Left lung (tissue), 10 donors: ENCODE measurements around the gene LAMA4. TPM values are rescaled to one million over a fixed set of nuclear protein-coding genes. Genes with fewer than 3 reads are reported as not detected.
A peak's percentile ranks its signal among the peaks of the same experiment; 100 is the strongest.
"Not testable (repeated sequence)": the region's sequence is repeated elsewhere in the genome, so short reads cannot be mapped to it uniquely, and the experiment has no call there.

Experiments used
- ATAC-seq: fragments of 200-7000 bp; cut with Tn5 transposase; one replicate; pipeline ENCODE4 v1.9.1; 2020; ENCODE audit warnings: moderate library complexity
- DNase-seq, 4 donors: peaks; one replicate each; pipeline ENCODE4 v3.0.0-alpha.2; 2013 to 2020
- H3K27ac ChIP-seq, 2 donors: fragments of 200-600 bp; sonication (generic) in 1 of 2; one replicate each; pipeline versions ENCODE4 v1.5.0 to v1.8.0; 2020 to 2021
- H3K27me3 ChIP-seq, 2 donors: fragments of 200-600 bp; sonication (generic) in 1 of 2; one replicate each; pipeline versions ENCODE4 v1.5.0 to v1.8.0; 2020 to 2021
- H3K36me3 ChIP-seq, 2 donors: fragments of 200-600 bp; sonication (generic) in 1 of 2; one replicate each; pipeline versions ENCODE4 v1.5.0 to v1.8.0; 2020 to 2021
- H3K4me1 ChIP-seq, 2 donors: fragments of 200-600 bp; one replicate each; pipeline ENCODE4 v1.8.0; 2021
- H3K4me3 ChIP-seq, 2 donors: fragments of 200-600 bp; sonication (generic) in 1 of 2; one replicate each; pipeline versions ENCODE4 v1.5.0 to v1.8.0; 2020 to 2021; ENCODE audit warnings: mild to moderate bottlenecking in 1 of 2
- H3K9me3 ChIP-seq, 2 donors: fragments of 200-600 bp; sonication (generic) in 1 of 2; one replicate each; pipeline versions ENCODE4 v1.5.0 to v1.8.0; 2020 to 2021
- intact Hi-C, 2 donors: fragments of 100-400 bp; cut with DNase I; formaldehyde crosslinking; loops; one replicate each; pipeline versions ENCODE4 v1.11.2 to v1.14.2; 2022
- polyA plus RNA-seq, 6 donors: library from polyadenylated mRNA; unstranded; fragments of 120-200 nt; gene quantifications; one replicate each; pipeline ENCODE4 v1.2.1, GENCODE V29; 2013; ENCODE audit not compliant: insufficient read length in 6 of 6
- total RNA-seq, 2 donors: library from RNA; stranded (reverse); fragmentation: NEBNext Ultra II Directional; extraction: Animal tissue kit (Norgen Biotek cat#: 25700); gene quantifications; one replicate each; pipeline ENCODE4 v1.2.1, GENCODE V29; 2021
- TF ChIP-seq, protein P1 (sequence below), 2 donors: fragments of 200-600 bp; sonication (generic) in 1 of 2; IDR thresholded peaks; one replicate each; pipeline versions ENCODE4 v1.5.0 to v1.8.0; 2021; ENCODE audit warnings: antibody characterized with exemption in 2 of 2
- donor health status: DM: no; HTN: yes; CAD: no.
- donor health status: DM: no; HTN: no; CAD: no.

Gene LAMA4
- total and polyA plus RNA-seq, 8 donors: 87.5 to 258 (median 216) TPM

DNA sequence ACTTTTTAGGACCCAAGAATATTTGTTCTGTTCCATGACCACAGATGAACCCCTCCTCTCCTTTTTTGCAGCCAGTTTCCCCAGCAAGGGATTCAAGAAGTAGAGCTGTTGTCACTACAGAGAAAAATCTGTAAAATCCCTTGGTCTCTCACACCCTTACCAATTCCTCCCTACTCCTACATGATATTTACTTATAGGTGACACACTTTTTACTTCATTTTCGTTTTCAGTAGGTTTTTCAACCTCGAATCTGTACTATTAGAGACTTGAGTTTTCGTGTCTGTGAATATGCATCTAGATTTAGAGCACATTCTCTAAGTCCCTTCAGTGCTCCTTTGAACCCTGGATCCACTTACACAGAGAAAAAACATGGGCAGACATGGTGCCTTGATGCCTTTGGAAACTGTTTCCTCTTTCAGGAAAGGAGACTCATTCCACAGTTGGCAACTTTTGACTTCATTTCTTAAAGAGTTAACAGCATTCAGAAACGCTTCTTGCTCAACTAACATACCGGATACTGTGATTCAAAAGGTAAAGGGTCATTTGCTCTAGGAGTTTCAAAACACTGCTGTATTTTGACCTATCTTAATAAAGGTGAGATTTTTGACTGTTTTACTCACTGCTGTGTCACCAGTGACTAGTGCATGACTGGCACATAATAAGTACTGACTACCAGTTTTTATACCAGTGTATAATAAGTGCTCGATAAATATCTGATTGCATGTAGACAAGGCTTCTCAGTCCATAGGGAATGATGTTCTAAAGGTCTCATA, 50.6 kb downstream of the LAMA4 start:
- Histone ChIP-seq H3K27me3 (no peaks in the 10 kb centered on the region), H3K9me3 (no peaks in the 10 kb centered on the region), H3K36me3 (no peaks in the 10 kb centered on the region), H3K4me3 (no peak overlapping the region), H3K27ac (peak overlapping the region; percentile 30 to 53), H3K4me1 (peaks cover 0 to 6% of the 10 kb centered on the region in 2 donors)
- intact Hi-C loops: no loop called here
- DNase-seq (no peak), ATAC-seq (peak; percentile 37)
- TF ChIP-seq, protein P1, sequence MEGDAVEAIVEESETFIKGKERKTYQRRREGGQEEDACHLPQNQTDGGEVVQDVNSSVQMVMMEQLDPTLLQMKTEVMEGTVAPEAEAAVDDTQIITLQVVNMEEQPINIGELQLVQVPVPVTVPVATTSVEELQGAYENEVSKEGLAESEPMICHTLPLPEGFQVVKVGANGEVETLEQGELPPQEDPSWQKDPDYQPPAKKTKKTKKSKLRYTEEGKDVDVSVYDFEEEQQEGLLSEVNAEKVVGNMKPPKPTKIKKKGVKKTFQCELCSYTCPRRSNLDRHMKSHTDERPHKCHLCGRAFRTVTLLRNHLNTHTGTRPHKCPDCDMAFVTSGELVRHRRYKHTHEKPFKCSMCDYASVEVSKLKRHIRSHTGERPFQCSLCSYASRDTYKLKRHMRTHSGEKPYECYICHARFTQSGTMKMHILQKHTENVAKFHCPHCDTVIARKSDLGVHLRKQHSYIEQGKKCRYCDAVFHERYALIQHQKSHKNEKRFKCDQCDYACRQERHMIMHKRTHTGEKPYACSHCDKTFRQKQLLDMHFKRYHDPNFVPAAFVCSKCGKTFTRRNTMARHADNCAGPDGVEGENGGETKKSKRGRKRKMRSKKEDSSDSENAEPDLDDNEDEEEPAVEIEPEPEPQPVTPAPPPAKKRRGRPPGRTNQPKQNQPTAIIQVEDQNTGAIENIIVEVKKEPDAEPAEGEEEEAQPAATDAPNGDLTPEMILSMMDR (IDR thresholded peaks at IDR 0.05): no peak

DNA sequence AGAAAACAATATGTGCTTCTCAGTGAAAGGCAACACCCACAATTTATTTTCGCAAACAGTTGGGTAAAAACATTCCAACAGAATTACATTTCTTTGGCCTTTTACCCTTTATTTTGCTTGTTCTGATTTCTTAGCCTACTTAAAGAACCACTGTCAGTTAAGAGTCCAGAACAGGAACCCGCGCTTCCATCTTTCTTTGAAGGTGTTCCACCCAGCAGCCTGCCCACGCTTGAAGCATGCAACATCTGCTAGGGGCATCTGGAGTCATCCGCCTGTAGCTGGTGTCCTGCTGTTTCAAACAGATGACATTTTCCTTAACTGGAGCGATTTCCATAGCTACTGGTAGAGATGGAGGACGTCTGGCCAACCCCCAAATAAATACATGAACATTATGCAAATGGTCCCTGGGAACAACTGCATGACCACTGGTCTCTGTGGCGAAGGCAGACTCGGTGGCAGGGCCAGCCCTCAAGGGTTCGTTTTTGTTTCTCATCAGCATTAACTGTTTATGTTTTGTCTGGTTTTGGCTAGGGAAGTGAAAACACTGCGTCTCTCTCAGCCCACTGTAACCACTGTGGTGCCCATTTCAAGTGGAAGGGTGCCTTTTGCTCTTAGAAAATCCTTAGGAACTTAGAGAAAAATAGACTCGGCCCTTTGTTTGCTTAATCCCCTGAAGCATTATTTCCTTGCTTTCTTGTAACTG, 51.6 kb downstream of the LAMA4 start:
- peaks cover 0 to 6% of the 10 kb centered on the region in 2 donors for H3K4me1 ChIP-seq
- intact Hi-C loops: no loop called here
- no peaks in the 10 kb centered on the region for H3K27me3 ChIP-seq
- no peaks in the 10 kb centered on the region for H3K36me3 ChIP-seq
- ATAC-seq: no peak
- peak overlapping the region in 1 of 2 donors; percentile 53 for H3K27ac ChIP-seq
- TF ChIP-seq, protein P1 (IDR thresholded peaks at IDR 0.05): no peak
- no peak overlapping the region for H3K4me3 ChIP-seq
- DNase-seq: peak in 1 of 4 donors; percentile 35
- H3K9me3 ChIP-seq: no peaks in the 10 kb centered on the region

DNA sequence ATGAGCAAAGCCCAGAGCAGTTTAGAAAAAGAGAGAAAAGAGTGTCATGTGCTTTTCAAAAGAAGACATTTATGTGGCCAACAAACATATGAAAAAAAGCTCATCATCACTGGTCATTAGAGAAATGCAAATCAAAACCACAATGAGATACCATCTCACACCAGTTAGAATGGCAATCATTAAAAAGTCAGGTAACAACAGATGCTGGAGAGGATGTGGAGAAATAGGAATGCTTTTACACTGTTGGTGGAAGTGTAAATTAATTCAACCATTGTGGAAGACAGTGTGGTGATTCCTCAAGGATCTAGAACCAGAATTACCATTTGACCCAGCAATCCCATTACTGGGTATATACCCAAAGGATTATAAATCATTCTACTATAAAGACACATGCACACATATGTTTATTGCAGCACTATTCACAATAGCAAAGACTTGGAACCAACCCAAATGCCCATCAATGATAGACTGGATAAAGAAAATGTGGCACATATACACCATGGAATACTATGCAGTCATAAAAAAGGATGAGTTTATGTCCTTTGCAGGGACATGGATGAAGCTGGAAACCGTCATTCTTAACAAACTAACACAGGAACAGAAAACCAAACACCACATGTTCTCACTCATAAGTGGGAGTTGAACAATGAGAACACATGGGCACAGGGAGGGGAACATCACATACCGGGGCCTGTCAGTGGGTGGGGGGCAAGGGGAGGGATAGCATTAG, 54.0 kb downstream of the LAMA4 start:
- H3K27me3 ChIP-seq, intact Hi-C loops, H3K4me3 ChIP-seq, H3K36me3 ChIP-seq, H3K9me3 ChIP-seq, ATAC-seq, H3K27ac ChIP-seq, DNase-seq, H3K4me1 ChIP-seq: not testable (repeated sequence)

DNA sequence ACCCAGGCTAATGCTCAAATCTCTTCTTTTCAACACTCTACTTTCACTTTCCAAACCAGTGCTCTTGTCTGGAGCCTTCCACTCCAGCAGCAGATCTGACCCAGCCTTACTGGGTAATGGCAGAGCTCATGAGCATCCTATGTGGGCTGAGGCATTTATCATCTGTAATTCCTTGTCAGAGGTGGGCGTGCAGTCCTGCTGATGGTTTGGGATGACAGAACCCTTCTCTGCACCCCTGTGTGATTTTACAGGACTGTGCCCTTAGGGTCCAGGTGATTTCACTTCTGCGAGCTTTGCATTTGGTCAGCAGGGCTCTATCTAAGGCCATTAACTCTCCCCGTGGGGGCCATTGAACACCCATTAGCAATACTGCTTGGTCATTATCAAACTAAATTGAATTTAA, 55.4 kb downstream of the LAMA4 start:
- no peak for ATAC-seq
- no peak overlapping the region for H3K4me3 ChIP-seq
- intact Hi-C loops: no loop called here
- no peaks in the 10 kb centered on the region for H3K36me3 ChIP-seq
- no peaks in the 10 kb centered on the region for H3K9me3 ChIP-seq
- DNase-seq: no peak
- H3K27ac ChIP-seq: no peak overlapping the region
- H3K4me1 ChIP-seq: no peaks in the 10 kb centered on the region
- TF ChIP-seq, protein P1 (IDR thresholded peaks at IDR 0.05): no peak
- no peaks in the 10 kb centered on the region for H3K27me3 ChIP-seq

DNA sequence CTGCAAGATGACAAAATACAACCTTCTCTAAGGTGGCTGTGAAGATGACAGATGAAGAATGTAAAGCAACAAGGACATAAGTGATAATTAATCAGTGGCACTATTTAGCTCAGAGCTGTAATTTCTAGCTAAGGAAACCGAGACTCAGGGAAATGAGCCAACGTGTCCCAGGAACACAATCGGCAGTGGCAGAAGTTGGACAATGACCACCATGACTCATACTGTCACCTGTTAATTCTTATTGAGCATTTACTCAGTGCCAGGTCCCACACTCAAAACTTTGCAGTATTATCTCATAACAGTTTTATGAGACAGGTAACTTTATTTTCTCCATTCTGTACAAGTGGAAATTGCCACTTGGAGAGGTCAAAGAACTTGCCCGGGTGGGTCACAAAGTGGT, 55.8 kb downstream of the LAMA4 start:
- ATAC-seq (no peak), DNase-seq (no peak)
- TF ChIP-seq, protein P1 (IDR thresholded peaks at IDR 0.05): no peak
- no peaks in the 10 kb centered on the region for H3K9me3 ChIP-seq
- intact Hi-C loops: no loop called here
- H3K4me1 ChIP-seq: no peaks in the 10 kb centered on the region
- no peaks in the 10 kb centered on the region for H3K27me3 ChIP-seq
- no peaks in the 10 kb centered on the region for H3K36me3 ChIP-seq
- H3K4me3 ChIP-seq: no peak overlapping the region
- no peak overlapping the region for H3K27ac ChIP-seq
